Spinal cord (tissue), 10 donors: ENCODE results near the gene TRIM28. TPM values are rescaled to one million over a fixed set of nuclear protein-coding genes. Genes with fewer than 3 reads are reported as not detected.

Experiments
- DNase-seq, 6 donors: peaks; one replicate each; pipeline versions ENCODE4 v3.0.0 to v3.0.0-alpha.2; 2013 to 2015; ENCODE audit warnings: low spot score in 6 of 6, low read depth in 4 of 6
- H3K27ac ChIP-seq: one replicate; pipeline ENCODE4 v1.5.1; 2013; ENCODE audit warnings: low read depth, low read length, control low read depth
- H3K27me3 ChIP-seq: one replicate; pipeline ENCODE4 v1.6.1; 2013; ENCODE audit warnings: low read length; ENCODE audit not compliant: control insufficient read depth, insufficient read depth
- H3K36me3 ChIP-seq: one replicate; pipeline ENCODE4 v1.6.1; 2013; ENCODE audit warnings: low read length; ENCODE audit not compliant: control insufficient read depth, insufficient read depth
- H3K4me1 ChIP-seq: one replicate; pipeline ENCODE4 v1.6.1; 2013; ENCODE audit warnings: low read length; ENCODE audit not compliant: control insufficient read depth, insufficient read depth
- H3K4me3 ChIP-seq: one replicate; pipeline ENCODE4 v1.5.1; 2013; ENCODE audit warnings: low read depth, low read length, control low read depth
- H3K9me3 ChIP-seq: one replicate; pipeline ENCODE4 v1.6.1; 2013; ENCODE audit warnings: low read length; ENCODE audit not compliant: control insufficient read depth, insufficient read depth
- WGBS: methylation state at CpG from one replicate; pipeline ENCODE4 v1.1.5; 2013; ENCODE audit warnings: missing lambda C conversion rate; ENCODE audit not compliant: insufficient coverage; 5-methylcytosine and 5-hydroxymethylcytosine counted together
- polyA plus RNA-seq, 2 donors: library from polyadenylated mRNA; unstranded; fragments of 120-200 nt; gene quantifications; one replicate each; pipeline ENCODE4 v1.2.1, GENCODE V29; 2013; ENCODE audit not compliant: insufficient read length in 2 of 2
- total RNA-seq, 2 donors: library from RNA; depleted of rRNA in 1 of 2; stranded (reverse); fragments of 120-200 nt in 1 of 2; fragments of >200 nt in 1 of 2; gene quantifications; one replicate each; pipeline versions ENCODE4 v1.2.3 to v1.2.4, GENCODE V29; 2013 to 2014
- donor health status: healthy.

The TRIM28 gene
- total and polyA plus RNA-seq, 4 donors: 203 to 522 (median 387) TPM

- no peaks in the 10 kb centered on the region for H3K9me3 ChIP-seq
- no peak for DNase-seq
- H3K36me3 ChIP-seq: peaks cover 47% of the 10 kb centered on the region
- no peak overlapping the region for H3K4me3 ChIP-seq
- peaks cover 22% of the 10 kb centered on the region for H3K4me1 ChIP-seq
- H3K27me3 ChIP-seq: no peaks in the 10 kb centered on the region
- WGBS: 96% methylated on average over 3 of the region's 6 CpGs
- H3K27ac ChIP-seq: no peak overlapping the region
Measured at GRCh38 chr19:58569191-58569942, 25.5 kb downstream of the TRIM28 start.

DNA sequence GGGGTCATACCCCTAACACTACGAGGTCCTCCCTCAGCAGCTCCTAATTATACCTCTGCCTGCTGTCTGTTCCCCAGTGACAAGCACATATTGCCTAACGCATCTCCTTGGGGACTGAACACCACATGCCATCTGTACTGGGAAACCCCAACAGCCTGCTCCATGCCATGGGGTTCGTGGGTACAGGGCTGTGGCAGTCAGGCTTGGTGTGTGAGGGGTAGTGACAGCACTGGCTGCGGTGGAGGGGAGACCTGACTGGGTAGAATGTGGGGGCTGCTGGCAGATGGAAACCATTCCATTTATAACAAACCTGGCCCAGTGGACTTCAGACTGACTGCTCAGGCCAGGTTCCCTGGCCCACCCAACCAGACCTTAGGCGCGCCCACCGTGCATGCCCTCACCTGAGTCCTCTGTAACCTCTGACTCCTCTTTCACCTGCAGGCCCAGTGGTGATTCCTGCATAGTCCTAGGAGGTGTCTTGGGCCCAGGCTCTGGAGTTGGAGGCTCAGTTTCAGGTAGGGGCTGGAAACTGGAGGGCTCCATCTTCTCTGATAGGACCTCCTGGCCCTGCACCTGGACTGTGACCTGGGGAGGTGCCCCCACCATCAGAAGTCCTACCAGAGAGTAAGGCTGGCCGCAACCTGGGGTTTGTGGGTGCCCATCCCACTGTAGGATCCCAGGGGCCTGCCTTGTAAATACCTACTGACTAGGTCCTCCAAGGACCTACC lies 26.2 kb downstream of the TRIM28 start:
- WGBS: 93% methylated on average over 6 of the region's 8 CpGs
- Histone ChIP-seq H3K4me3 (no peak overlapping the region), H3K27ac (no peak overlapping the region), H3K36me3 (peaks cover 47% of the 10 kb centered on the region), H3K9me3 (no peaks in the 10 kb centered on the region), H3K27me3 (no peaks in the 10 kb centered on the region), H3K4me1 (peaks cover 29% of the 10 kb centered on the region)
- no peak for DNase-seq

- Histone ChIP-seq H3K27me3 (no peaks in the 10 kb centered on the region), H3K36me3 (peaks cover 45% of the 10 kb centered on the region), H3K4me3 (no peak overlapping the region), H3K27ac (no peak overlapping the region), H3K9me3 (no peaks in the 10 kb centered on the region), H3K4me1 (peaks cover 33% of the 10 kb centered on the region)
- no peak for DNase-seq
- 92% methylated on average over 23 of the region's 25 CpGs for WGBS
Measured at GRCh38 chr19:58570770-58571574, 27.1 kb downstream of the TRIM28 start.

GRCh38 chr19:58571575-58571947 lies 27.7 kb downstream of the TRIM28 start:
- no peaks in the 10 kb centered on the region for H3K9me3 ChIP-seq
- no peak overlapping the region for H3K4me3 ChIP-seq
- 91% methylated on average over 7 of the region's 8 CpGs for WGBS
- H3K4me1 ChIP-seq: peaks cover 37% of the 10 kb centered on the region
- no peak for DNase-seq
- H3K36me3 ChIP-seq: peaks cover 42% of the 10 kb centered on the region
- no peak overlapping the region for H3K27ac ChIP-seq
- H3K27me3 ChIP-seq: no peaks in the 10 kb centered on the region

DNA sequence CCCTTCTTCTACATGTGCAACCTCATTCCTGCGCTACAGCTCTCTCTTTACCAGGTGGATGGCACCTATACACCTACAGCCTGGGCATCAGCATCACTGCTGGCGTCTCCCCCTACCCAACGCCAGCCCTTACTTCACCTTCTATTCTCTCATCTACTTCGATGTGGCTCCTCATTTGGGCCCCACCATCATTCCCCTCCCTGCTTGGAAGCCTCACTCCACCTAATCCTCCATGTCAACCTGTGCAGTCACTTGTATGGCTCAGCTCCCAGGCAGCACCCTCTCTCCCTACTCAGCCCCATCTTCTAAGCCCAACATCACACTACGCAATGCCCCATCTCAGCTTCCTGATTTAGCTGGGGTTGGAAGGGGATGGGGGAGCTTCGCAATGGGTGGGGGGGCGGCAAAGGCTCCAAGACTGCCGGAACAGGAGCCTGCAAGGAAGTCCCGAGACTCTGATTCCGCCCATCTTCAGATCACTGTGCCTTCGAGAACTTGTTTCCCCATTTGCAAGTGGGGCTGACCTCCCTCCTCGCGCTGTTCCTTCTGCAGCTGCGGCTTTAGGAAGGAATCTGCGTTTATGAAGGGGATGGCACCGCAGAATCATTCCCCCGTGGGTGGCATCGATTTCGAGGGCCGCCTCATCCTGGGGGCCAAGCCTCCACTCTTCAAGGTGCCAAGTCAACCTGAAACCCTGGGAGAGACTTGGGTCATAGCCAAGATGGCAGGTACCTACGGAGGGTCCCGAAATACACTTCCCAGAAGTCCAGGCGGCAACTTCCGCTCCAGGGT lies 28.4 kb downstream of the TRIM28 start:
- Histone ChIP-seq H3K27ac (peak overlapping the region; percentile 99), H3K4me1 (peaks cover 43% of the 10 kb centered on the region), H3K27me3 (no peaks in the 10 kb centered on the region), H3K36me3 (peaks cover 37% of the 10 kb centered on the region), H3K4me3 (peak overlapping the region; percentile 87), H3K9me3 (no peaks in the 10 kb centered on the region)
- 35% methylated on average over 22 of the region's 24 CpGs for WGBS
- DNase-seq: no peak

DNA sequence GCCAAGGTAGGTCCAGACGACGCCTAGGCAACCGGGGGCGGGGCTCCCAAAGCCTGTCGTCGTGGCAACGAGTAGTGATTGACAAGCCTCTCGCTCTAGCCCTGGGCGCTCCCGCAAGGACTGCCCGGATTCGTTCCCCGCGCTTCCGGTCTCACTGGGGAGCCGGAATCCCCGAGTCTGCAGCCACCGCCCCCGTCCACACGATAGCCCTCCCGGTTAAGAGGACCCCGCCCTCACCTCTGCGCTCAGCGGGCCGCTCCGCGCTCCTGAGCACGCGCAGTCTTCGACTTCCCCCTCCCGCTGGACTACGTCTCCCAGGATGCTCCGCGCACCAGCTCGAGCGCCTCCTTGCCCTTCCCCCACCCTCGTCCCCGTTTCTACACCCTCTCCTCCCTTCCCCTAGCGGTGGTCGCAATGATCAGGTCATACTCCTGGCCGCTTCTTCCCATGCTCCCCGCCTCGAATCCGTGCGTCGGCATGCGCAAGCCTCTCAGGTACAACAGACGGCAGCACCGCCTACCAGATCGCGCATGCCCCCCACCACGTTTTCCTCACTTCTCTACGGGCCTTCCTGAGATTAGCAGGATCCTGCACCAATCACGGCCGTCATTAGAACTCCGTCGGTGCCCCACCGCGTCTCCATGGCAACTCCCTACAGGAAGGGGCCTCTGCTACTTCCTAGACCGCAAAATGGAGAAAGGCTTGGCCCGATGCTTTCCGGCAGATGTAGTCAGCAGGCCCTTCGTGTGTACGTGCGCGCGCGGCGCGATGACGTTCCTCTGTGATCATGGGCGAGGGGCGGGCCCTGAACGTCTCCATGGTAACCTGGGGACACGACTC lies 29.2 kb downstream of the TRIM28 start, which contains the start of gene MZF1:
Gene MZF1 (minus strand): TSS at position 518 of the 840 bp plus-strand sequence. CDS start 1,946 bp downstream, outside the sequence.
- WGBS: under 1% methylated on average over 74 of the region's 75 CpGs
- DNase-seq: peak; percentile 99 to 100 (median 100)
- Histone ChIP-seq H3K36me3 (peaks cover 40% of the 10 kb centered on the region), H3K4me1 (peaks cover 51% of the 10 kb centered on the region), H3K4me3 (peak within 1 kb of the TSS; percentile 87), H3K9me3 (no peaks in the 10 kb centered on the region), H3K27me3 (no peaks in the 10 kb centered on the region), H3K27ac (peak within 1 kb of the TSS; percentile 99)

DNA sequence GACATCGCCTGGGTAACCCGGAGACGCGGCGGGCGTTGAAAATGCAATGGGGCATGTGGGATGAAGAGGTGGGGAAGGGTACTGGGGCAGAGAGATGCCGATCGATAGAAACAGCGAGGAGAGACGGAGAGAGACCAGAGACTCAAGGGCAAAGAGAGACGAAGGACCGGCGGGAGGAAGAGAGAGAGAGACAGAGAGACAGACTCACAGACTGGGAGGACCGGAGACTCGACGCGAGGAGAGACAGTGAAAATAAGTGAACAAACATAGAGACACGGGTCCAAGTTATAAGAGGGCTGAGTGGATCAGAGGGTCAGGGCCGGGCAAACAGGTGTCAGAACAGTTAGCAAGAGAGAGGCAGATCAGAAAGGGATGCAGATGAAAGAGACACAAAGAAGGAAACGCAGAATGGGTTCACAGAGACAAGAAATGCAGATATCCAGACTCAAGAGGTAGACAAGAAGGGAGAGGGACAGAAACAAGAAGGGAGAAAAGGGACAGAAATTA lies 29.8 kb downstream of the TRIM28 start:
- H3K9me3 ChIP-seq: no peaks in the 10 kb centered on the region
- DNase-seq: no peak
- WGBS: under 1% methylated on average over 20 of the region's 20 CpGs
- H3K27me3 ChIP-seq: no peaks in the 10 kb centered on the region
- H3K4me3 ChIP-seq: peak overlapping the region; percentile 87
- peaks cover 53% of the 10 kb centered on the region for H3K4me1 ChIP-seq
- H3K27ac ChIP-seq: peak overlapping the region; percentile 99
- H3K36me3 ChIP-seq: peaks cover 42% of the 10 kb centered on the region

DNA sequence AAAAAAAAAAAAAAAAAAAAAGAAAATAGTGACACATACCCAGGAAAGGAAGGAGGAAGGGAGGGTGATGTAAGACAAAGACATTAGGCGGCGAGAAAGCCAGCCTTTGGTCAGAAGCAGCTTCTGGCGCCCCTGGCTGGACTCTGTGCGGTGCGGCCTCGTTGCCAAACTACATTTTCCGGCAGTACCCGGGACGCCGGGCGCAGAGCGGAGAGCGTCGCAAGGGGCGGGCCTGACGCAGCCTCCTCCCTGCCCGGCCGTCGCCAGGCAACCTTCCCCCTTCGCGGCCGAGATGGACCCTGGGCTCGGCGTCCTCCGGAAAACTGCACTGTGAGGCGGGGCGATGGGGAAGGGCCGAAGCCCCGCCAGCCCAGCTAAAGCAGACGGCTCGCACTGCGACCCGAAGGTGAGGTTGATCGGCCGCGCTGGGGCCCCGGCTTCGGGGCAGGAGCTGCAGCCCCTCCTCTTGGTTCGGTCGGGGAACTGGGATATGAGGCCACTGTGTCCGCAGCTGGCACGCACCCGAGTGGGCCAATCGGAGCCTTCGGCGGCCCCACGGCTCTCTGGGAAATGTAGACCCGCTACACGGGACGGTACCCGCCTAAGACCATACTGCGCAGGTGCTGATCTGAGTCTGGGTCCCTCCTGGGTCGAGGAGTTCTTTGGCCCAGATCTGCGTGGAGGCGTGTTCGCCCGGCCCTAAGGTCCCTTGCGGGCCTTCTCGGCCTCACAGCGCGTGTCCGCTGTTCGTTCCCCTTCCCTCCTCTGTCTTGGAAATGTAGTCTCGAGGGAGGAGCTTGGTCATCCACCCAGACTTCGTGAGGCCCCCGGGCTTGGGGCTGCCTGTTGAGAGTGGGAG lies 31.5 kb downstream of the TRIM28 start:
- under 1% methylated on average over 65 of the region's 66 CpGs for WGBS
- Histone ChIP-seq H3K27ac (peak overlapping the region; percentile 99), H3K9me3 (no peaks in the 10 kb centered on the region), H3K4me3 (peak overlapping the region; percentile 73), H3K4me1 (peaks cover 53% of the 10 kb centered on the region), H3K27me3 (no peaks in the 10 kb centered on the region), H3K36me3 (peaks cover 25% of the 10 kb centered on the region)
- peak; percentile 85 to 97 (median 92) for DNase-seq
